ENCODE data around the gene THY1. TPM values are rescaled to one million over a fixed set of nuclear protein-coding genes. Genes with fewer than 3 reads are reported as not detected.

Gene THY1
- total RNA-seq, 1 donor from 2014 or later, result not detected

DNA sequence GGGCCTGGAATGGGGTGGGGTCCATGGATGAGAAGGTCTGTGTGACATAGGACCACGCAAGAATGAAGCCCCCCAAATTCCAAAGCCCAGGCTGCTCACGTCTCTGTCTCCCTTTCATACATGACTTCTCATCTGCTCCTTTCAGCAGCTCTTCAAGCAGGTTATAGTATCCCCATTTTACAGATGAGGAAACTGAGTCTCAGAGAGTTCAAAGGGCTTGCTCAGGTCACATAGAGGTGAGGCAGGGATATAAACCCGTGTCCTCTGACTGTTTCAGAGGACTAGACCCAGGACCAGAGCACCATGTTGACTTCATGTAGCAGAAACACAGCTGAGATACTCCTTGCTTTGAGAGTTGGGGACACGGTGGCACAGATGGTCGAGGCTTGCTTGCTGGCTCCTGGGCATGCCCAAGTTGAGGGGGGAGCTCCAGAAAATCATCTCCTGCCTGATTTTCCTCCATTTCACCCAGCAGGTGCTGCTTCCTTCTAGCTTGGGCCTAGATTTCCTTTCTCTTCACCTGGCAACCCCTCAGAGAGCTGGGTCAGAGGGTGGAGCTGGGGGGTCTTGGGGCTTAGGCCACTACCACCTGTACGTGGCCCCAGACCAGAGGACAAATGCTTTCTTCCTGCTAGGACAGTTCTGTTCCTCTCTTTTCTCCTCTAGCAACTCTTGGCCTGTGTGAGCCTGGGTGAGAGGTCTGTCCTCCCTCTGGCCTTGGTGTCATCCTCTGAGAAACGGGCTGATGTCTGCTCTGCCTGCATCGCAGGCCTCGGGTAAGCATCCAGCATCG, 24.1 kb upstream of the THY1 start:
- ATAC-seq (ENCODE audit: low read depth), result no peak
- Mint-ChIP-seq H3K27me3 (peaks cover 20% of the 10 kb centered on the region), H3K9me3 (no peaks in the 10 kb centered on the region), H3K27ac (no peak overlapping the region), H3K4me3 (no peak overlapping the region), H3K36me3 (ENCODE audit: low read depth) (no peaks in the 10 kb centered on the region), H3K4me1 (no peaks in the 10 kb centered on the region)
- intact Hi-C loops (cut with micrococcal nuclease), result no loop called here
- TF ChIP-seq, protein P1, sequence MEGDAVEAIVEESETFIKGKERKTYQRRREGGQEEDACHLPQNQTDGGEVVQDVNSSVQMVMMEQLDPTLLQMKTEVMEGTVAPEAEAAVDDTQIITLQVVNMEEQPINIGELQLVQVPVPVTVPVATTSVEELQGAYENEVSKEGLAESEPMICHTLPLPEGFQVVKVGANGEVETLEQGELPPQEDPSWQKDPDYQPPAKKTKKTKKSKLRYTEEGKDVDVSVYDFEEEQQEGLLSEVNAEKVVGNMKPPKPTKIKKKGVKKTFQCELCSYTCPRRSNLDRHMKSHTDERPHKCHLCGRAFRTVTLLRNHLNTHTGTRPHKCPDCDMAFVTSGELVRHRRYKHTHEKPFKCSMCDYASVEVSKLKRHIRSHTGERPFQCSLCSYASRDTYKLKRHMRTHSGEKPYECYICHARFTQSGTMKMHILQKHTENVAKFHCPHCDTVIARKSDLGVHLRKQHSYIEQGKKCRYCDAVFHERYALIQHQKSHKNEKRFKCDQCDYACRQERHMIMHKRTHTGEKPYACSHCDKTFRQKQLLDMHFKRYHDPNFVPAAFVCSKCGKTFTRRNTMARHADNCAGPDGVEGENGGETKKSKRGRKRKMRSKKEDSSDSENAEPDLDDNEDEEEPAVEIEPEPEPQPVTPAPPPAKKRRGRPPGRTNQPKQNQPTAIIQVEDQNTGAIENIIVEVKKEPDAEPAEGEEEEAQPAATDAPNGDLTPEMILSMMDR (IDR thresholded peaks at IDR 0.05), result no peak
- POLR2A ChIA-PET, result no interaction called here
- no peak for DNase-seq
- CTCF ChIA-PET, result no interaction called here

DNA sequence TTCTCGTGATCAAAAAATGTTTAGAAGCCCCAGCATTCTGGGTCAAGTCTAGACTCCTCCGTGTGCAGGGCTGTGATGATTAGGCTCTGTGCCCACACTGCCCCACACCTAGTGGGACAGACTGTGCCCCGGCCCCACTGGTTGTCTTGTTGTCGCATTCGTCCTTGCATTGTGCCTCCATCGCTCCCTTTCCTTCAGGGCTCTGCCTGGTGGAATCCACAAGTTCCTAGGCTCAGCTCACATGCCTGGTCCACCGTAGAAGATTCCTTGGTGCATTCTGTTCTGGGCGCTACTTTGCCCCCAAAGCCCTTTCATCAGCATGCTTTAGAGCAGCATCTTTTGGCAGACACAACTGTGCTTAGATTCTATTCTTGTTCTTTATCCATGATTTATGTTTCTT, 23.5 kb upstream of the THY1 start:
- H3K36me3 Mint-ChIP-seq (ENCODE audit: low read depth), result no peaks in the 10 kb centered on the region
- ChIA-PET POLR2A (no interaction called here), CTCF (no interaction called here)
- intact Hi-C loops (cut with micrococcal nuclease), result no loop called here
- no peaks in the 10 kb centered on the region for H3K9me3 Mint-ChIP-seq
- no peak overlapping the region for H3K4me3 Mint-ChIP-seq
- DNase-seq (no peak), ATAC-seq (ENCODE audit: low read depth) (no peak)
- TF ChIP-seq, protein P1 (IDR thresholded peaks at IDR 0.05), result no peak
- no peak overlapping the region for H3K27ac Mint-ChIP-seq
- H3K27me3 Mint-ChIP-seq, result peaks cover 16% of the 10 kb centered on the region
- no peaks in the 10 kb centered on the region for H3K4me1 Mint-ChIP-seq

DNA sequence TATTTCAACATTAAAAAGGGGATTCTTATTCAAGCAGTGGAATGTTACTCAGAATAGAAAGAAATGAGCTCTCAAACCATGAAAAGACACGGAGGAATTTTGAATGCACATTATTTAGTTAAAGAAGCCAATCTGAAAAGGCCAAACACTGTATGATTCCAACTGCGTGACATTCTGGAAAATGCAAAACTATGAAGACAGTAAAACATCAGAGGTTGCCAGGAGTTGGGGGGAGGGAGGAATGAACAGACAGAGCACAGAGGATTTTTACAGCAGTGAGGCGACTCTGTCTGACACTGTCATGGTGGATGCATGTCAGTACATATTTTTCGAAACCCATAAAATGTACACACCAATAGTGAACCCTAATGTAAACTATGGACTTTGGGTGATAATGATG, 22.9 kb upstream of the THY1 start:
- H3K4me1 Mint-ChIP-seq, result peaks cover 3% of the 10 kb centered on the region
- no peak overlapping the region for H3K4me3 Mint-ChIP-seq
- H3K9me3 Mint-ChIP-seq, result no peaks in the 10 kb centered on the region
- TF ChIP-seq, protein P1 (IDR thresholded peaks at IDR 0.05), result no peak
- DNase-seq, result no peak
- peaks cover 19% of the 10 kb centered on the region for H3K27me3 Mint-ChIP-seq
- no peak for ATAC-seq (ENCODE audit: low read depth)
- ChIA-PET CTCF (no interaction called here), POLR2A (no interaction called here)
- no peaks in the 10 kb centered on the region for H3K36me3 Mint-ChIP-seq (ENCODE audit: low read depth)
- H3K27ac Mint-ChIP-seq, result no peak overlapping the region
- intact Hi-C loops (cut with micrococcal nuclease), result no loop called here

DNA sequence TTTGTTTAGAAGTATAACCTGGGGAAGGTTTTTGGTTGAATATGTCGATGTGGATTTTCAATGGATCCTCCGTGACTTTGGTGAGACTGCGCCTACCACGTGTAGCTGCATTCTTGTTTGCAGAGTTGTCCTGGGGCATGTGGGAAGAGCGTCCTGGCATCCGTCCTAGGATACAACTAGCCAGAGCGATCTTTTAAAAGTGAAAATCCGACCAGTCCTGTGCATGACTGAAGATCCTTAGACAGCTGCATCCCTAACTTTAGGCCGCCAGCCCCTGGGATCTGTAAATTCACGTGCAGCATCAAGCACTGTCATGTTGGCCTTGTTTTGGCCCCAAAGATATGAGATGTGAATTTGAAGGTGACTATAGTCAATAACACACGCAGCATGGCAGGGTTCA, 22.4 kb upstream of the THY1 start:
- Mint-ChIP-seq H3K27ac (no peak overlapping the region), H3K36me3 (ENCODE audit: low read depth) (no peaks in the 10 kb centered on the region), H3K9me3 (no peaks in the 10 kb centered on the region), H3K27me3 (peaks cover 19% of the 10 kb centered on the region), H3K4me3 (no peak overlapping the region), H3K4me1 (peaks cover 5% of the 10 kb centered on the region)
- intact Hi-C loops (cut with micrococcal nuclease), result no loop called here
- DNase-seq (no peak), ATAC-seq (ENCODE audit: low read depth) (no peak)
- POLR2A ChIA-PET, result no interaction called here
- CTCF ChIA-PET, result no interaction called here
- TF ChIP-seq, protein P1 (IDR thresholded peaks at IDR 0.05), result no peak

DNA sequence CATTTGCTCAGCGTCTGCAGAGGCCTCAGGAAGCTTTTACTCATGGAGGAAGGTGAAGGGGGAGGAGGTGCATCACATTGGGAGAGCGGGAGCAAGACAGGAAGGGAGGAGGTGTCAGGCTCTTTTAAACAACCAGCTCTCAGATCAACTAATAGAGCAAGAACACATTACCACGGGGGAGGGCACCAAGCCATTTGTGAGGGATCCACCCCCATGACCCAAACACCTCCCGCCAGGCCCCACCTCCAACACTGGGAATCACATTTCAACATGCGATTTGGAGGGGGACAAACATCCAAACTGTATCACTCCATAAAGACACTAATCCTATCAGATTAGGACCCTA, 18.9 kb upstream of the THY1 start:
- POLR2A ChIA-PET, result no interaction called here
- peaks cover 13% of the 10 kb centered on the region for H3K27me3 Mint-ChIP-seq
- H3K4me3 Mint-ChIP-seq, result no peak overlapping the region
- no peak overlapping the region for H3K27ac Mint-ChIP-seq
- H3K9me3 Mint-ChIP-seq, result peaks cover 5% of the 10 kb centered on the region
- no peak for DNase-seq
- no peaks in the 10 kb centered on the region for H3K36me3 Mint-ChIP-seq (ENCODE audit: low read depth)
- intact Hi-C loops (cut with micrococcal nuclease), result no loop called here
- peaks cover 5% of the 10 kb centered on the region for H3K4me1 Mint-ChIP-seq
- ATAC-seq (ENCODE audit: low read depth), result no peak
- TF ChIP-seq, protein P1 (IDR thresholded peaks at IDR 0.05), result no peak
- CTCF ChIA-PET, result no interaction called here

Data from activated B cell treated with CpG ODN at 0.5 μM for 24 hours (primary cell).